ENCODE results near the gene LRRC15. TPM values are rescaled to one million over a fixed set of nuclear protein-coding genes. Genes with fewer than 3 reads are reported as not detected.

LRRC15 gene
- total and polyA plus RNA-seq, 5 donors = 0.03 to 0.07 (median 0.06) TPM; not detected in 1

DNA sequence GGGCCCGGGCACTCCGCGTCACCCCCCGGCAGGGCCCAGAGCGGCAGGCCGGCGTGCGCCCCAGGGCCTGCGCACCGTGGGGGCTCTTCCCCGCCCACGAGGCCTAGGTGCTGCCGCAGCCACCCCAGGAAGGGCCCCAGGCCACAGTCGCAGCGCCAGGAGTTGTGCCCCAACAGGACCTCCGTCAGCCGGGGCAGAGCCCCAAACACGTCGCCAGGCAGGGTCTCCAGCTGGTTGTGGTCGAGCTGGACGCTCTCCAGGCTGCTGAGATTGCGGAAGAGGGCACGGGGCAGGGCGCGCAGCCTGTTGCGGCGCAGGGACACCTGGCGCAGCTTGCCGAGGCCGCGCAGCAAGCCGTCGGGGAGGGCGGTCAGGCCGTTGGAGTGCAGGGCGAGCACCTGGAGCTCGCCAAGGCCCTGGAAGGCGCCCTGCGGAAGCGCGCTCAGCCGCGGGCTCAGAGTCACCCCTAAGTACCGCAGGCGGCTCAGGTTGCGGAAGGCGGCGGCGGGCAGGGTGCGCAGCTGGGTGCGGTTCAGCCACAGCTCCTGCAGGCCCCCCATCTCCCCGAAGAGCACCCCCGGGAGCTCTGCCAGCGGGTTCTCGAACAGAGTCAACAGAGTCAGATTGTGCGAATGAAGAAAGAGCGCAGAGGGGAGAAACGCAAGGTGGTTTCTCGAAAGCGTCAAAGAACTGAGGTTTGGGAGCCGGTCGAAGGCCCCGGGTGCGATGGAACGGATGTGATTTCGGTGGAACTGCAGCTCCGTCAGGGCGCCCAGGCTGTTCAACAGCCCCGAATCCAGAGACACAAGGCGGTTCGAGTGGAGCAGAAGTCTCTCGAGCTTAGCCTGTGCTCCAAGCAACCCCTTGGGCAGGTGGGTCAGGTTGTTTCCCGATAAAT, 27.6 kb upstream of the LRRC15 start:
- Histone ChIP-seq H3K4me1 (ENCODE audit: control insufficient read depth, insufficient read depth, low read length) (no peaks in the 10 kb centered on the region), H3K4me3 (ENCODE audit: low read length) (no peak overlapping the region), H3K9me3 (ENCODE audit: control insufficient read depth, low read length) (no peaks in the 10 kb centered on the region), H3K27me3 (ENCODE audit: control insufficient read depth, insufficient read depth) (no peaks in the 10 kb centered on the region), H3K27ac (ENCODE audit: low read length) (no peak overlapping the region)
- DNase-seq (no peak), ATAC-seq (peak; percentile 8 to 40)
- intact Hi-C loops (cut with DNase I) = no loop called here
- WGBS = 36% methylated on average over 73 of the region's 73 CpGs

DNA sequence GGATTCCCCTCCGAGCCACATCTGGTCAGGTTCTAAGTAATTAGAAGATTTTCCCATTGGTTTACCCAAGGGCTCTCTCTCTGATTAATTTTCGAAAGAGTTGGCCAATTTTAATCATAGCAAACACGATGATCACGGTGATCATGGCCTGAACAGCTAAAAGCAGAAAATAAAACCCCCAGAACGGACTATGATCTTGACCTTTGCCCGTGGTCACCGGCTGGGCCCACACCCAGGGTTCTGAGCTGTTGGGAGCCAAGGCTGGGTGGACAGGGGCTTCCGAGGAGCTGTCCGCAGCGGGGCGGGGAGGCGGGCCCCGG, 27.0 kb upstream of the LRRC15 start:
- H3K4me1 ChIP-seq (ENCODE audit: control insufficient read depth, insufficient read depth, low read length) = no peaks in the 10 kb centered on the region
- DNase-seq (no peak), ATAC-seq (no peak)
- H3K4me3 ChIP-seq (ENCODE audit: low read length) = no peak overlapping the region
- 36% methylated on average over 13 of the region's 13 CpGs for WGBS
- H3K27ac ChIP-seq (ENCODE audit: low read length) = no peak overlapping the region
- no peaks in the 10 kb centered on the region for H3K9me3 ChIP-seq (ENCODE audit: control insufficient read depth, low read length)
- intact Hi-C loops (cut with DNase I) = no loop called here
- no peaks in the 10 kb centered on the region for H3K27me3 ChIP-seq (ENCODE audit: control insufficient read depth, insufficient read depth)

DNA sequence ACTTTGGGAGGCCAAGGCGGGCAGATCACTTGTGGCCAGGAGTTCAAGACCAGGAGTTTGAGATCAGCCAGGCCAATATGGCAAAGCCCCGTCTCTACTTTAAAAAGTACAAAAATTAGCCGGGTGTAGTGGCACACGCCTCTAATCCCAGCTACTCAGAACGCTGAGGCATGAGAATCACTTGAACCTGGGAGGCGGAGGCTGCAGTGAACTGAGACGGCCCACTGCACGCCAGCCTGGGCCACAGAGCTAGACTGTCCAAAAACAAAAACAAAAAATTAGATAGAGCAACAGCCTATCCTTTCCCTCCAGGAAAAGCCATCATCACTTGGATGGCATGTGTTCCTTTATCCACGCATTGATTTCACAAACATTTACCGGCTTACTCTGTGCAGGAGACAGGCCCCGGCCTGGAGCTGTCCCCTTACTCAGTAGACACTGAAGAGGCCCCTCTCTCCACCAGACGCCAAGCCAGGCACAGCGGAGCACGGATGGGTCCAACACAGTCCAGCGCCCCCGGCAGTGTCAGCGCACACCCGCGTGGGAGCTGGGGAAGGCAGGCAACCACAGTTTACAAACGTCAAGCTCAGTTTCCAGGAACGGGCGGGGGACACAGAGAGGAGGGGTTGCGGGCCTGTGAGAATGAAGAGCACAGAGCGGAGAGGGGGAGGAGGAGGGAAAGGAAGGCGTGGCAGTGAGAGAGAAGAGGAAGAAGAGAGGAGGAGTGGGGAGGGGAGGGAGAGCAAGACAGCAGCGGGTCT, 26.4 kb upstream of the LRRC15 start:
- Histone ChIP-seq H3K4me1 (ENCODE audit: control insufficient read depth, insufficient read depth, low read length) (no peaks in the 10 kb centered on the region), H3K27me3 (ENCODE audit: control insufficient read depth, insufficient read depth) (no peaks in the 10 kb centered on the region), H3K27ac (ENCODE audit: low read length) (no peak overlapping the region), H3K4me3 (ENCODE audit: low read length) (no peak overlapping the region), H3K9me3 (ENCODE audit: control insufficient read depth, low read length) (no peaks in the 10 kb centered on the region)
- DNase-seq (peak in 2 of 3 donors; percentile 34 to 71), ATAC-seq (peak; percentile 59 to 77)
- WGBS = 50% methylated on average over 26 of the region's 26 CpGs
- intact Hi-C loops (cut with DNase I) = no loop called here

DNA sequence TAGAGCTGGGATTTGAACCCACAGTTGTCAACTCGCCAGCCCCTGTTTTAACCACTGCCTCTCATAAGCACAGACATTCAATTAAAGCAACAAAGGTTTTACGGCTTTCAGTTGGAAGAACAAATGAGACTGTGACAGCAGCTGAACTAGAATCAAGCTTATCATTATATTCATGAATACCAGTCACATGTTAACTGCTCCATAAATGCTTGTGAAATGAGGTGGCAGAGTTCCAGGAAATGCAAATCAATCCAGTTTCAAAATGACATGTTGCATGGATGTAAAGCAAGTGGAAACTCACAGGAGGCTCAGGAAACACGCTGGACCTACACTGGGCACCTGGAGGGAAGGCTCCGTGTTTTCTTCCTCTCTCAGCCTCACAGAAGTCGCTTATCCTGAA, 25.7 kb upstream of the LRRC15 start:
- DNase-seq = no peak
- intact Hi-C loops (cut with DNase I) = no loop called here

DNA sequence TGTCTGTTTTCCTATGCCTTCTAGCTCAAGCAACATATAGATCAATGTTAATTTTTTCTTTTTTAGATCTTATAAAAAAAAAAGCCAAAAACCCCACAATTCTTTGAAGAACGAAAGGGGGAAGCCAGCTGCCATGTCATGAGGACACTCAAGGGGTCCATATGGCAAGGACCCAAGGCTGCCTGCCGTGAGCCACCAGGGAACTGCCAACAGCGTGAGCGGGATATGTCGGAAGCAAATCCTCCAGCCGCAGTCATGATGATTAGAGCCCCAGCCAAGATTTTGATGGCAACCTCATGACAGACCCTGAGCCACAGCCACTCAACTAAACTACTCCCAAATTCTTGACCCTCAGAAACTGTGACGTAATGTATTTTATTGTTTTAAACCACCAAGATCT, 23.0 kb upstream of the LRRC15 start:
- ATAC-seq (no peak), DNase-seq (no peak)
- Histone ChIP-seq H3K27ac (ENCODE audit: low read length) (no peak overlapping the region), H3K9me3 (ENCODE audit: control insufficient read depth, low read length) (no peaks in the 10 kb centered on the region), H3K4me1 (ENCODE audit: control insufficient read depth, insufficient read depth, low read length) (no peaks in the 10 kb centered on the region), H3K4me3 (ENCODE audit: low read length) (no peak overlapping the region), H3K27me3 (ENCODE audit: control insufficient read depth, insufficient read depth) (no peaks in the 10 kb centered on the region)
- WGBS = 87% methylated on average over 7 of the region's 7 CpGs
- intact Hi-C loops (cut with DNase I) = no loop called here

More for the DNA sequence above, 25.7 kb upstream of the LRRC15 start:
- no peaks in the 10 kb centered on the region for H3K27me3 ChIP-seq (ENCODE audit: control insufficient read depth, insufficient read depth)
- no peaks in the 10 kb centered on the region for H3K9me3 ChIP-seq (ENCODE audit: control insufficient read depth, low read length)
- ATAC-seq = no peak
- H3K4me3 ChIP-seq (ENCODE audit: low read length) = no peak overlapping the region
- 91% methylated on average over 5 of the region's 5 CpGs for WGBS
- H3K4me1 ChIP-seq (ENCODE audit: control insufficient read depth, insufficient read depth, low read length) = no peaks in the 10 kb centered on the region
- no peak overlapping the region for H3K27ac ChIP-seq (ENCODE audit: low read length)

DNA sequence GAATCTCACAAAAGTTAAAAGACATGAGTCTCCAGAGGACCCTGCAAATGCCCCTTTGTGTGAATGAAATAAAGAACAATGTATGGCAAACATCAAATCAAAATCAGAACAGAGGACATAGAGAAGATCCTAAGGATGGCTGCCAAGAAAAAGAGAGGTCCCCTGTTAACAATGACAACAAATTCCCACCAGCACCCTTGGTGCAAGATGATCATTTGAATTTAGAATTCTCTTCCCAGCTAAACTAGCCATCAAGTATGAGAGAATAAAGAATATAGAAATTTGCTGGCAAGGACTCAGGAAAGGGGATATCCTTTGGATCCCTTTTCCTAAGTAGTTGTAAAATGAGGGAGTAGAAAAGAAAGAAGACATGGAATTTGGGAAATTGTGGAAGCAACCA, 21.3 kb upstream of the LRRC15 start:
- no peak overlapping the region for H3K27ac ChIP-seq (ENCODE audit: low read length)
- H3K4me3 ChIP-seq (ENCODE audit: low read length) = no peak overlapping the region
- ATAC-seq = no peak
- no peaks in the 10 kb centered on the region for H3K4me1 ChIP-seq (ENCODE audit: control insufficient read depth, insufficient read depth, low read length)
- no peaks in the 10 kb centered on the region for H3K9me3 ChIP-seq (ENCODE audit: control insufficient read depth, low read length)
- H3K27me3 ChIP-seq (ENCODE audit: control insufficient read depth, insufficient read depth) = no peaks in the 10 kb centered on the region
- intact Hi-C loops (cut with DNase I) = no loop called here
- DNase-seq = no peak

DNA sequence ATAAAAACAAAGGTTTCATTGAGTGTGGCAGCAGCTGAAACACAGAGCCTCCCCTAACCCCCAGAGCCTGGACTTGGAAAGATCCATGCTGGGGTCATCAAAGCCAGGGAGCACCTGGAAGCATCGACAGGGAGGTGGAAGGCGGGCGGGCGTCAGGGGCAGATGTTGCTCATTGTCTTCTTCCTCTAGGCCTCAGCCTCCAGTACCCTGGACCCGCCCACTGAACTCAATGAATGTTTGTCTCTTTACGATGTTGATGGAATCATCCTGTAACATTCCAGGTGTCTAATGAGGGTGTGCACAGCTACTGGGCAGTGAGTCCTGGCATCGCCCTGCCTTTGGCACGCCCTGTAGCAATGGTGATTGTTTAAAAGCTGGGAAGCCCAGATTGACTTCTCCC, 19.7 kb upstream of the LRRC15 start:
- Histone ChIP-seq H3K4me3 (ENCODE audit: low read length) (no peak overlapping the region), H3K27me3 (ENCODE audit: control insufficient read depth, insufficient read depth) (no peaks in the 10 kb centered on the region), H3K27ac (ENCODE audit: low read length) (no peak overlapping the region), H3K4me1 (ENCODE audit: control insufficient read depth, insufficient read depth, low read length) (no peaks in the 10 kb centered on the region), H3K9me3 (ENCODE audit: control insufficient read depth, low read length) (no peaks in the 10 kb centered on the region)
- DNase-seq (no peak), ATAC-seq (no peak)
- WGBS = 95% methylated on average over 8 of the region's 8 CpGs
- intact Hi-C loops (cut with DNase I) = no loop called here

DNA sequence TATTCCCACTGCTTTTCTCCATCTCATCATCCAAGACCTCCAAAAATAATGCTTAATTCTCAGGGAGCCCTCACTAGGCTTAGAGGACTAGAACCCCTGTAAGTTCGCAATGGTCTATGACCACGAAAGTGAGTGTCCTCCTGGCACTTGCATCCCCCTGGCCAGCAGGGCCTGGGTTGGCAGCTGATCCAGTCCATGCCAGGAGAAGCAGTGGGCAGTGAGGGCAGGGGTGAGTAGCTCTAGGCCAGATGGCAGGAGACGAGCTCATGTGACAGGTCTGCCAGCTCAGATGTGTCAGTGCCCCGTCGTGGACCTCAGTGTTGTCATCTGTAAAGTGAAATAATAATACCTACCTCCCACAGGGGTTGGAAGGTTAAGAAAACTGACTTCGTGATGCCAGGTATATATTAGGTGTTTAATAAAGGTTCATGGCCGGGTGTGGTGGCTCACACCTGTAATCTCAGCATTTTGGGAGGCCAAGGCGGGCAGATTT, 18.4 kb upstream of the LRRC15 start:
- intact Hi-C loops (cut with DNase I) = no loop called here
- ATAC-seq (no peak), DNase-seq (no peak)
- no peaks in the 10 kb centered on the region for H3K9me3 ChIP-seq (ENCODE audit: control insufficient read depth, low read length)
- H3K27ac ChIP-seq (ENCODE audit: low read length) = no peak overlapping the region
- WGBS = 98% methylated on average over 8 of the region's 8 CpGs
- no peaks in the 10 kb centered on the region for H3K4me1 ChIP-seq (ENCODE audit: control insufficient read depth, insufficient read depth, low read length)
- no peak overlapping the region for H3K4me3 ChIP-seq (ENCODE audit: low read length)
- H3K27me3 ChIP-seq (ENCODE audit: control insufficient read depth, insufficient read depth) = no peaks in the 10 kb centered on the region

DNA sequence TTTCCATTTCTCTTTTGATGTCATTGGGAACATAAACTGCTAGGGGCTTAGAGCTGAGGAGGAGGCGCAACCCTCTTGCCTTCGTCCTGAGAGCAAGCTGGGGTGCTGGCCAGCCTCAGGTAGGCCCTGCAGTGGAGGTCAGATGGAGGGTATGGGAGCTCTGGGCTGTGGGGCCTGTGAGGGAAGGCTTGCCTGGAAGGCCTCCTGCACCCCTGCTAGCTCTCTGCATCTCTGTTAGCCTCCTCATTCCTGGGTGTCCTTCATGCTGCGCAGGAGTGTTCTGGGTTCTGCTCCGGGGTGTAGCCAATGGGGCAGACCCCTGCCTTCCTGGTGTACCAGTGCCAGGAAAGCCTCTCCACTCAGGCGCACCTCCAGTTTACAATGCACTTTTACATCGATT, 17.7 kb upstream of the LRRC15 start:
- Histone ChIP-seq H3K27ac (ENCODE audit: low read length) (no peak overlapping the region), H3K27me3 (ENCODE audit: control insufficient read depth, insufficient read depth) (no peaks in the 10 kb centered on the region), H3K4me1 (ENCODE audit: control insufficient read depth, insufficient read depth, low read length) (no peaks in the 10 kb centered on the region), H3K9me3 (ENCODE audit: control insufficient read depth, low read length) (no peaks in the 10 kb centered on the region), H3K4me3 (ENCODE audit: low read length) (no peak overlapping the region)
- 97% methylated on average over 6 of the region's 6 CpGs for WGBS
- intact Hi-C loops (cut with DNase I) = no loop called here
- no peak for ATAC-seq
- no peak for DNase-seq

DNA sequence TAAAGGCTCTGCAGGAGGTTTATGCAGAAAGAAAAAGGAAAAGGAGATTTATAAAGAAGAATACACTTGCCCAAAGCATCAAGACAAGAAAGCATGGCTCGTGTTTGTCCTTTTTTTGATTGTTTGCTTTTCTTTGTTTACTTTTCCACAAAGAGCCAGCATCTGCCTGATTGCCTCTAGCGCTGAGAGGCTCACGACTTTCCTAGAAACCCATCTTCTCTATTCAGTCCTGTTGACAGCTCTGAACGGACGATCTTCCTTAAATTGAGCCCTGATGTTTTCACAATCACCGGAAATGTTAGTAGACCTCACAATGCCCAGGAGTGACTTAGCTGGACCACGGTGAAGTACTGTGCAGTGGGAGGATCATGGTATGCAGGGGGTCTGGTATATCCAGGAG, 17.1 kb upstream of the LRRC15 start:
- 58% methylated on average over 7 of the region's 7 CpGs for WGBS
- ATAC-seq (no peak), DNase-seq (no peak)
- no peaks in the 10 kb centered on the region for H3K4me1 ChIP-seq (ENCODE audit: control insufficient read depth, insufficient read depth, low read length)
- intact Hi-C loops (cut with DNase I) = no loop called here
- H3K27ac ChIP-seq (ENCODE audit: low read length) = no peak overlapping the region
- H3K27me3 ChIP-seq (ENCODE audit: control insufficient read depth, insufficient read depth) = no peaks in the 10 kb centered on the region
- no peak overlapping the region for H3K4me3 ChIP-seq (ENCODE audit: low read length)
- H3K9me3 ChIP-seq (ENCODE audit: control insufficient read depth, low read length) = no peaks in the 10 kb centered on the region

DNA sequence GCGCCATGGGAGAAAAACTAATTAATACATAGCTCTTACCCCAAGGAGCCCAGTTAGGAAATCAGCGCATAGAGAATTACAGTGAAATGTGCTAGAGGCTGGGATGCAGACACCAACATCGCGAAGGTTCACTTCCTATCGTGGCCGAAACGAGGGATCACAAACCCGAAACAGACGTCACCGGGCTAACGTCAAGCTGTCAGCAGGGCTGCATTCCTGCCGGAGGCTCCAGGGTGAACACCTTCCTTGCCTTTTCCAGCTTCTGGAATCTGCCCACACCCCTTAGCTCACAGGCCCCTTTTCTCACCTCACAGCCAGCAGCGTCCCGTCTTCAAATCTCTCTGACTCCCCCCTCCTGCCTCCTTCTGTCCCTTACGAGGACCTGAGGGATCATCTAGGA, 16.5 kb upstream of the LRRC15 start:
- 63% methylated on average over 15 of the region's 15 CpGs for WGBS
- intact Hi-C loops (cut with DNase I) = no loop called here
- ATAC-seq (no peak), DNase-seq (no peak)
- Histone ChIP-seq H3K4me1 (ENCODE audit: control insufficient read depth, insufficient read depth, low read length) (no peaks in the 10 kb centered on the region), H3K27me3 (ENCODE audit: control insufficient read depth, insufficient read depth) (no peaks in the 10 kb centered on the region), H3K4me3 (ENCODE audit: low read length) (no peak overlapping the region), H3K27ac (ENCODE audit: low read length) (no peak overlapping the region), H3K9me3 (ENCODE audit: control insufficient read depth, low read length) (no peaks in the 10 kb centered on the region)

Measured in right cardiac atrium (tissue), 5 donors.